ENCODE measurements around the gene JPT2.

The JPT2 gene

DNA sequence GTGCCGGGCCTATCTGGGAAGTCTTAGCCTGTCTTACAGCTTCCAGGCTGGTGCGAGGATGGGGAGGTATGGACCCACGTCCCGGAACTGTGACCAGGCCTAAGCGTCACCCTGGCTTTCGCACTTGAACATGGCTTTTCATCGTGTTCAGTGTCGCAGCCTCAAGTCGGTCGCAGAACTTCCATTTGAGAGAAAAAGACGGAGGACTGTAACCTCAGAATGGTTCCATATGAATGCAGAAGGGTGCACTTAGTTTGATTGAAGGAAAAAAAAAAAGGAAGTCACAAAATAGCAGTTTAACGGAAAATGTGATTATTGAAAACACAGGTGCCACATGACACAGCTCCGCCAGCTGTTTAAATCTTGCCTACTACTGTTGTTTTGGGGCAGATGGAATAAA, 30.2 kb upstream of the JPT2 start:
- CTCF ChIA-PET, result interaction anchor here (1.1 kb wide), 1 partner anchor 59 kb away, joined by 3 read pairs; no protein-coding TSS in a partner anchor
- POLR2A ChIA-PET, result no interaction called here
- DNase-seq (ENCODE audit: low read depth, low spot score), result no peak
- no peak overlapping the region for H3K4me3 ChIP-seq (ENCODE audit: low read depth, low read length)
- TF ChIP-seq, protein P1, sequence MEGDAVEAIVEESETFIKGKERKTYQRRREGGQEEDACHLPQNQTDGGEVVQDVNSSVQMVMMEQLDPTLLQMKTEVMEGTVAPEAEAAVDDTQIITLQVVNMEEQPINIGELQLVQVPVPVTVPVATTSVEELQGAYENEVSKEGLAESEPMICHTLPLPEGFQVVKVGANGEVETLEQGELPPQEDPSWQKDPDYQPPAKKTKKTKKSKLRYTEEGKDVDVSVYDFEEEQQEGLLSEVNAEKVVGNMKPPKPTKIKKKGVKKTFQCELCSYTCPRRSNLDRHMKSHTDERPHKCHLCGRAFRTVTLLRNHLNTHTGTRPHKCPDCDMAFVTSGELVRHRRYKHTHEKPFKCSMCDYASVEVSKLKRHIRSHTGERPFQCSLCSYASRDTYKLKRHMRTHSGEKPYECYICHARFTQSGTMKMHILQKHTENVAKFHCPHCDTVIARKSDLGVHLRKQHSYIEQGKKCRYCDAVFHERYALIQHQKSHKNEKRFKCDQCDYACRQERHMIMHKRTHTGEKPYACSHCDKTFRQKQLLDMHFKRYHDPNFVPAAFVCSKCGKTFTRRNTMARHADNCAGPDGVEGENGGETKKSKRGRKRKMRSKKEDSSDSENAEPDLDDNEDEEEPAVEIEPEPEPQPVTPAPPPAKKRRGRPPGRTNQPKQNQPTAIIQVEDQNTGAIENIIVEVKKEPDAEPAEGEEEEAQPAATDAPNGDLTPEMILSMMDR (IDR thresholded peaks at IDR 0.05; ENCODE audit: insufficient read depth, low read length, missing control alignments), result no peak

GRCh38 chr16:1650131-1650530, 27.9 kb upstream of the JPT2 start:
- ChIA-PET CTCF (interaction anchor here (1.2 to 2.2 kb wide), 2 partner anchors 10 to 19 kb away, joined by 3 to 6 read pairs; no protein-coding TSS in a partner anchor), POLR2A (no interaction called here)
- TF ChIP-seq, protein P1 (IDR thresholded peaks at IDR 0.05; ENCODE audit: insufficient read depth, low read length, missing control alignments), result no peak
- DNase-seq (ENCODE audit: low read depth, low spot score), result no peak
- no peak overlapping the region for H3K4me3 ChIP-seq (ENCODE audit: low read depth, low read length)

GRCh38 chr16:1651094-1651973, 26.7 kb upstream of the JPT2 start:
- no peak for DNase-seq (ENCODE audit: low read depth, low spot score)
- POLR2A ChIA-PET, result no interaction called here
- TF ChIP-seq, protein P1 (IDR thresholded peaks at IDR 0.05; ENCODE audit: insufficient read depth, low read length, missing control alignments), result no peak

GRCh38 chr16:1651974-1652312, 26.1 kb upstream of the JPT2 start:
- H3K4me3 ChIP-seq (ENCODE audit: low read depth, low read length), result no peak overlapping the region
- CTCF ChIA-PET, result interaction anchor here (1.2 kb wide), 1 partner anchor 54 kb away, joined by 3 read pairs; the partner anchor contains the start of gene MAPK8IP3
- no peak for DNase-seq (ENCODE audit: low read depth, low spot score)
- TF ChIP-seq, protein P1 (IDR thresholded peaks at IDR 0.05; ENCODE audit: insufficient read depth, low read length, missing control alignments), result no peak
- POLR2A ChIA-PET, result no interaction called here

More at GRCh38 chr16:1651094-1651973, 26.7 kb upstream of the JPT2 start:
- no peak overlapping the region for H3K4me3 ChIP-seq (ENCODE audit: low read depth, low read length)
- CTCF ChIA-PET, result interaction anchor here (2.2 kb wide), 1 partner anchor 9 kb away, joined by 6 read pairs; no protein-coding TSS in a partner anchor

GRCh38 chr16:1653023-1653422, 25.1 kb upstream of the JPT2 start:
- ChIA-PET POLR2A (no interaction called here), CTCF (interaction anchor here (1.2 kb wide), 1 partner anchor 53 kb away, joined by 3 read pairs; the partner anchor contains the start of gene MAPK8IP3)
- TF ChIP-seq, protein P1 (IDR thresholded peaks at IDR 0.05; ENCODE audit: insufficient read depth, low read length, missing control alignments), result no peak
- H3K4me3 ChIP-seq (ENCODE audit: low read depth, low read length), result no peak overlapping the region
- DNase-seq (ENCODE audit: low read depth, low spot score), result no peak

- no peak overlapping the region for H3K4me3 ChIP-seq (ENCODE audit: low read depth, low read length)
- DNase-seq (ENCODE audit: low read depth, low spot score), result no peak
- ChIA-PET CTCF (no interaction called here), POLR2A (no interaction called here)
- TF ChIP-seq, protein P1 (IDR thresholded peaks at IDR 0.05; ENCODE audit: insufficient read depth, low read length, missing control alignments), result no peak
Measured at GRCh38 chr16:1654505-1655268, 23.4 kb upstream of the JPT2 start.

Measured in AG04449 (cell line).